ENCODE data around the gene ZNF446.

DNA sequence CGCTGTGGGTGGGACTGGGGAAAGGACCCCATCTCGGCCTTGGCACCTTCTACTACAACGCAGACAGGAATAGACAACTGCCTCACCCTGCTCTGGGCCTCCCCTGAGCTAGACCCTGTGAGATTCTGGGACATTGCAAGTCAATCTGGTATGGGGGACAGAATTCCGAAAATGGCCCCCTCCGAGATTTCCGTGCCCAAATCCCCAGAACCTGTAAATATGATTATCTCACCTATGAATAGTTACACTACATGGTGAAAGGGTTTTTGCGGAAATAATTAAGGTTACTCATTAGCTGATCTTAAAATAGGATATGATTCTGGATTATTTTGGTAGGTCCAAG lies 44.1 kb downstream of the ZNF446 start:
- no peak for TF ChIP-seq POLR2AphosphoS5 (IDR thresholded peaks at IDR 0.05)
- TF ChIP-seq, protein P1, sequence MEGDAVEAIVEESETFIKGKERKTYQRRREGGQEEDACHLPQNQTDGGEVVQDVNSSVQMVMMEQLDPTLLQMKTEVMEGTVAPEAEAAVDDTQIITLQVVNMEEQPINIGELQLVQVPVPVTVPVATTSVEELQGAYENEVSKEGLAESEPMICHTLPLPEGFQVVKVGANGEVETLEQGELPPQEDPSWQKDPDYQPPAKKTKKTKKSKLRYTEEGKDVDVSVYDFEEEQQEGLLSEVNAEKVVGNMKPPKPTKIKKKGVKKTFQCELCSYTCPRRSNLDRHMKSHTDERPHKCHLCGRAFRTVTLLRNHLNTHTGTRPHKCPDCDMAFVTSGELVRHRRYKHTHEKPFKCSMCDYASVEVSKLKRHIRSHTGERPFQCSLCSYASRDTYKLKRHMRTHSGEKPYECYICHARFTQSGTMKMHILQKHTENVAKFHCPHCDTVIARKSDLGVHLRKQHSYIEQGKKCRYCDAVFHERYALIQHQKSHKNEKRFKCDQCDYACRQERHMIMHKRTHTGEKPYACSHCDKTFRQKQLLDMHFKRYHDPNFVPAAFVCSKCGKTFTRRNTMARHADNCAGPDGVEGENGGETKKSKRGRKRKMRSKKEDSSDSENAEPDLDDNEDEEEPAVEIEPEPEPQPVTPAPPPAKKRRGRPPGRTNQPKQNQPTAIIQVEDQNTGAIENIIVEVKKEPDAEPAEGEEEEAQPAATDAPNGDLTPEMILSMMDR (IDR thresholded peaks at IDR 0.05 in 8 of 11, conservative IDR thresholded peaks at IDR 0.05 in 3 of 11): no peak
